ENCODE measurements around the gene RERG.

RERG gene

DNA sequence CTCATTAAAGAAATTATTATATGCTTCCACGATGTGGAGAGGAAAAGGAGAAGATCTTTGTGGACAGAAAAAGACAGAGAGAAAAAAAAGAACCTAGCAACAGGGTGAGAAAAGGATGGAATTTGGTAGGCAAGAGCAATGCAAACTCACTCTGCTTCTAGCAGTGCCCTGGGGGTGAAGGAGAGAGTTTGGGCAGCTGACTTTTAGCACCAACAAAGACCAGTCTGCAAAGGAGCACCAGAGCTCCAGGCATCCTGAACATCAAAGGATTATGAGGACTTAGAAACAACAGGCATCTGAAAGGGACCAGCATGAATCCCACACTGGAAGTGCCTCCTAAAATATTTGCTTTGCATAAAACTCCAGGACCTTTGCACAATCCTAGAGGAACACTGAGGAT lies 32.8 kb upstream of the RERG start:
- no peak overlapping the region for H3K4me3 ChIP-seq (replicated peaks; ENCODE audit: low read depth, low read length)
- TF ChIP-seq, protein P1, sequence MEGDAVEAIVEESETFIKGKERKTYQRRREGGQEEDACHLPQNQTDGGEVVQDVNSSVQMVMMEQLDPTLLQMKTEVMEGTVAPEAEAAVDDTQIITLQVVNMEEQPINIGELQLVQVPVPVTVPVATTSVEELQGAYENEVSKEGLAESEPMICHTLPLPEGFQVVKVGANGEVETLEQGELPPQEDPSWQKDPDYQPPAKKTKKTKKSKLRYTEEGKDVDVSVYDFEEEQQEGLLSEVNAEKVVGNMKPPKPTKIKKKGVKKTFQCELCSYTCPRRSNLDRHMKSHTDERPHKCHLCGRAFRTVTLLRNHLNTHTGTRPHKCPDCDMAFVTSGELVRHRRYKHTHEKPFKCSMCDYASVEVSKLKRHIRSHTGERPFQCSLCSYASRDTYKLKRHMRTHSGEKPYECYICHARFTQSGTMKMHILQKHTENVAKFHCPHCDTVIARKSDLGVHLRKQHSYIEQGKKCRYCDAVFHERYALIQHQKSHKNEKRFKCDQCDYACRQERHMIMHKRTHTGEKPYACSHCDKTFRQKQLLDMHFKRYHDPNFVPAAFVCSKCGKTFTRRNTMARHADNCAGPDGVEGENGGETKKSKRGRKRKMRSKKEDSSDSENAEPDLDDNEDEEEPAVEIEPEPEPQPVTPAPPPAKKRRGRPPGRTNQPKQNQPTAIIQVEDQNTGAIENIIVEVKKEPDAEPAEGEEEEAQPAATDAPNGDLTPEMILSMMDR (IDR thresholded peaks at IDR 0.05; ENCODE audit: low read length, missing control alignments), result no peak
- no peak for DNase-seq (ENCODE audit: low read depth)

DNA sequence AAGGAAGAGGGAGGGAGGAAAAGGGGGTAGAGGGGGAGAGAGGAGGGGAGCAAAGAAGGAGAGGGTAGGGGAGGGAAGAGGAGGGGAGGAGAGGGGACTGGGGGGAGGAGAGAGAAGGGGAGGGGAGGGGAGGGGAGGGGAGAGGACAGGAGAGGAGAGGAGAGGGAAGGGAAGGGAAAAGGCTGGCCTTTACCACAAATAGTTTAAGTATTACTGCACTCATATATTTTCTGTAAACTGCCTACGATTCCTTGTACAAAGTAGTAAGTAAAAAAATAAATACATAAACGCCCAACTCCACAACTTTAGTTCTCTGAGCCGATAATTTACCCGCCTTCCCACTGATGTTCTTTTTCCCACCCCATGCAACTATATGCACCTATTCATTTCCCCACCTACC lies 23.7 kb upstream of the RERG start:
- TF ChIP-seq, protein P1 (IDR thresholded peaks at IDR 0.05; ENCODE audit: low read length, missing control alignments), result no peak
- no peak overlapping the region for H3K4me3 ChIP-seq (replicated peaks; ENCODE audit: low read depth, low read length)
- DNase-seq (ENCODE audit: low read depth), result no peak

DNA sequence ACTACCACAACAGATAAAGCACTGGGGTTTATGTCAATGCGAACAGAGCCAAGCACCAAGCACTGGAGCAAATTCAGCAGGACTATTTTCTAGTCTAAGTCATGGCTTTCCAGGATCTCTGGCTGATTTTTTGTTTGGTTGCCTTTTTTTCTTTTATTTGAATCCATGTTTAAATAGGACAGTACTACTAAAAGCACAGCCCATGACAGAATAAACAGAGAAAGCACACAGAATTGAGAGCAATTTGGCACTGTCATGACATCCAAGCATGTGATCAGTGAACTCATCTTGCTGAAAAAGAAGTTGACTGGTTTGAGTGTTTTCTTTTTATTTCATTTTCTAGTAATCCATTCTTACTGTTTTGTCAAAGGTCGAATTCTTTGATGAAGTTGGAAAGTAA lies 23.1 kb upstream of the RERG start:
- H3K4me3 ChIP-seq (replicated peaks; ENCODE audit: low read depth, low read length), result no peak overlapping the region
- no peak for DNase-seq (ENCODE audit: low read depth)
- TF ChIP-seq, protein P1 (IDR thresholded peaks at IDR 0.05; ENCODE audit: low read length, missing control alignments), result no peak

DNA sequence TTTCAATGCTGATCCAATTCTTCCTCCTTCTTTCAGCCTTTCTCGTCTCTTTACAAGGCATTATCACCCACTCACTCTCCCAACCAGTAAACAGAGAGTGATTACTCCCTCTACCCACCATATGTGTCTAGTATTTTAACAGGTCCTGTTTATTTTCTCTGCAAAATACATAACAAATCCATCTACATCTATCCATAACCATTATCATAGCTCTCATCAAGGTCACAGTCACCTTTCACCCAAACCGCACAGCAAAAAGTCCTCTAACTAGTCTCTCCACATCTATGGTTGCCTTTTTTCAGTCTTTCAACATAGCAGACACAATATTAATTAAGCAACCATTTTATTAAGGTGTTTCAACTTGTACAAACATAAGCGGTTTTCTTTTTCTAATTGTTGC lies 21.9 kb upstream of the RERG start:
- DNase-seq (ENCODE audit: low read depth), result no peak
- H3K4me3 ChIP-seq (replicated peaks; ENCODE audit: low read depth, low read length), result no peak overlapping the region
- TF ChIP-seq, protein P1 (IDR thresholded peaks at IDR 0.05; ENCODE audit: low read length, missing control alignments), result no peak

DNA sequence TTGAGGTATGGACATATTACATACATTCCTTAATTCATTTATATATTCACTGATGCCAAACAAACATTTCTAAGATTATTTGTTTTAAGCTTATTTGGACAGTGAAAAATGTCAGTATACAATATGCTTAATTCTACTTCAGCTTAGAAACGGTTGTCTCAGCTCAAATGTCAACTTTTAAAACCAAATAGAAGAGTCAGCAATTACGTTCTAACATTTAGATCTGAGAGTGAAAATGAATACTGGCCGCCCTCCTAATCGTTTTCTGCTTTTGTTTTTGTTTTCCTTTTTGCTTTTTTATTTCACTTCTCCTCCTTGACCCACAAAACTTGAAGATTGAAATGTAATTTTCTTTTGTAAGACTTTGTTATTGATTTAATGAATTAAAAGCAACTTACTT lies 19.7 kb upstream of the RERG start:
- TF ChIP-seq, protein P1 (IDR thresholded peaks at IDR 0.05; ENCODE audit: low read length, missing control alignments), result no peak
- no peak for DNase-seq (ENCODE audit: low read depth)
- H3K4me3 ChIP-seq (replicated peaks; ENCODE audit: low read depth, low read length), result no peak overlapping the region

DNA sequence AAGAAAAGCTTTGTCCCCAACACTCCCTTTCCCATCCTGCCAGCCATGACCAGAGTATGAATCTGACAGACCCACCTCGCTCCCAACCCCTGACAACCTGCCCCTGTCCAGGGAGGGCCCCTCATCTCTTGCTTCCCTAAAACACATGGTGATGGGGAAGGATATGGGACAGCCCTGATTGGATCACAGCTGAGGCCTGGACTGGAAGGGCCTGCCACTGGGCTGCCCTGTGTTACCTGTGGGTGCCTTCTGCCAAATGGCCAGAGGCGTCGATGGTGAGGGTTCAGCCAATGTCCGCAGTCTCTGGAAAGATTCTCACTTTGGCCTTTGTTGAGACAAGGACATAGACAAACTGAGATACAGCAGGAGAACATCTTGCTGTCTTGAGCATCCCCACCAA lies 13.3 kb upstream of the RERG start:
- TF ChIP-seq, protein P1 (IDR thresholded peaks at IDR 0.05; ENCODE audit: low read length, missing control alignments), result no peak
- H3K4me3 ChIP-seq (replicated peaks; ENCODE audit: low read depth, low read length), result no peak overlapping the region
- no peak for DNase-seq (ENCODE audit: low read depth)

DNA sequence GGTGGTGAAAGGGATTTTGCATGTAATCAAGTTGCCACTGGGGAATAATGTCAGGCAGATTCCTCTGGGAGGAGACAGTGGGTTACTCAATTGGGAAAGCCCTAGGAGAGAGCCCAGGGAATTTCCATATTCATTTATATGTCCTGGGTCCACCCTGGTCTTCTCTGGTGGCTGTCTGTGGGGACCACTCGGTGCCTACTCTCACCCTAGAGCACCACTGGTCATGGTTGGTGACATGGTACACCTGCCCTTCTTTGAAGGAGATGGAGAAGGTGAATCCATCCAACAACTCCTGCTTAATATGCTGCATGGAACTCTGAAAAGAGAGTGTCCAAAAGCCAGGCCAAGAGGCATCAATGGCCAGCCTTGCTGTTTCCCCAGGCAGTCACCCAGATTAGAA lies 12.8 kb upstream of the RERG start:
- no peak for DNase-seq (ENCODE audit: low read depth)
- TF ChIP-seq, protein P1 (IDR thresholded peaks at IDR 0.05; ENCODE audit: low read length, missing control alignments), result no peak
- H3K4me3 ChIP-seq (replicated peaks; ENCODE audit: low read depth, low read length), result no peak overlapping the region

Measured in fibroblast of pulmonary artery (primary cell).